Stimulated activated CD4-positive, alpha-beta T cell treated with anti-CD3 and anti-CD28 coated beads, Interleukin-12 subunit alpha, Interleukin-12 subunit beta, amount 100 ng/mL, for 24 hours (primary cell): ENCODE measurements around the gene FAM83C.

ENCODE experiments used
- DNase-seq, 2 experiments: peaks; one replicate each; pipeline ENCODE4 v3.0.0-alpha.2; 2020; ENCODE audit warnings: low read depth in 2 of 2

Gene FAM83C

DNA sequence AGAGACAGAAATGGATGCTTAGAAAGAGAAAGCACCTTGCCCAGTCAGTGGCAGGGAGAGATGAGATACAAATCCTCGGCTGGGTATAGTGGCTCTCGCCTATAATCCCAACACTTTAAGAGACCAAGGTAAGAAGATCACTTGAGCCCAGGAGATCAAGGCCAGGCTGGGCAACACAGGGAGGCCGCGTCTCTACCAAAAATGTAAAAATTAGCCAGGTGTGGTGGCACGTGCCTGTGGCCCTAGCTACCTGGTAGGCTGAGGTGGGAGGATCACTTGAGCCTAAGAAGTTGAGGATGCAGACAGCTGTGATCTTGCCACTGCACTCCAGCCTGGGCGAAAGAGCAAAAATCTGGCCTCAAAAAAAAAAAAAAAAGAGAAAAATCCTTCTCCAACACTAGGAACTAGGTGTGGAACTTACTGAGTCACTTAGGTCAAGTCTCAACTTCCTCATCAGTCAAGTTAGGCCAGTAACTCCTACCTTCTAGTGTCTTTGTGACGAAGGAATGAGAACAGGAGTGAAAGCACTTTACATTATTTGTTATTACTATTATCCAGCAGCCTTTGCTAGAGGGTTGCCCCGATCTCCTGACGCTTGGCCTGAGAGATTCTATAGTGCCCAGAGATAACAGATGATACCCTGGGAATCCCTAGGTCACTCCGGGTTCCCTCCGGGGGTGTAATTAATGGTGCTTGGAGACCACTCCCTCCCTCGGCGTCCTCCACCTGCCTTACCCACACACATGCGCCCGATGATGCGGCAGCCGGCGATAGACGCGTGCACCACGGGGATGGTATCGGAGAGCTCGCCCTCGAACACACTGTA, 8.6 kb downstream of the FAM83C start:
- no peak for DNase-seq

DNA sequence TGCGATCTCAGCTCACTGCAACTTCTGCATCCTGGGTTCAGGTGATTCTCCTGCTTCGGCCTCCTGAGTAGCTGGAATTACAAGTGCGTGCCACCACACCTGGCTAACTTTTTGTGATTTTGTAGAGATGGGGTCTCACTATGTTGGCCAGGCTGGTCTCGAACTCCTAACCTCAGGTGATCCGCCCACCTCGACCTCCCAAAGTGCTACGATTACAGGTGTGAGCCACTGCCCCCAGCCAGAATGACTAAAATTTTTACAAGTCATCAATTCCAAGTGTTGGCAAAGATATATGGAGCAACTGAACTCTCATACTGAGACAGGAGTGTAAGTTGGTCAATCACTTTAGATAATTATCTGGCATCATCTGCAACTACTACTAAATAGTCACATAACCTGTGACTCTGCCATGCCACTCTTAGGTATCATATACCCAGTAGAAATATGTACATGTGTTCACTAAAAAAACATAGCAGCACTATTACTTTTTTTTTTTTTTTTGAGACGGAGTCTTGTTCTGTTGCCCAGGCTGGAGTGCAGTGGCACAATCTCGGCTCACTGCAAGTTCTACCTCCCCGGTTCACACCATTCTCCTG, 10.6 kb downstream of the FAM83C start:
- no peak for DNase-seq

DNA sequence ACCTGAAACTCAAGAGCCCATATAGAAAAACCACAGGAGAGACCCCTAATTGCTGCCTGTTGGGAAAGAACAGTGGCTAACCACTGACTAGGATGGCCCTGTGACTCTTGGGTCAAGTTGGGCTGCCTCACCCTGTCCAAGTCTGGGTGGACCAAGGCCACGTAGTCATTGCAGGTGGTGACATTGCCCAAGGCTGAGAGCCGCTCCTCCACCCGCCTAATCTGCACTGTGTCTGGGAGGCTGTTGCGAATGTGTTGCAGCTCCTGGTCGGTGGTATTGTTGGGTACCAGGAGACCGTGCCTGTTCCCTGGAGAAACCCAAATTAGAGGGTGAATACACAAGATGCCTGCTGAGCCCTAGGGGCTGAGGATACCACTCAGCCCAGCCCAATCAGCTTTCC, 11.7 kb downstream of the FAM83C start:
- DNase-seq = no peak

DNA sequence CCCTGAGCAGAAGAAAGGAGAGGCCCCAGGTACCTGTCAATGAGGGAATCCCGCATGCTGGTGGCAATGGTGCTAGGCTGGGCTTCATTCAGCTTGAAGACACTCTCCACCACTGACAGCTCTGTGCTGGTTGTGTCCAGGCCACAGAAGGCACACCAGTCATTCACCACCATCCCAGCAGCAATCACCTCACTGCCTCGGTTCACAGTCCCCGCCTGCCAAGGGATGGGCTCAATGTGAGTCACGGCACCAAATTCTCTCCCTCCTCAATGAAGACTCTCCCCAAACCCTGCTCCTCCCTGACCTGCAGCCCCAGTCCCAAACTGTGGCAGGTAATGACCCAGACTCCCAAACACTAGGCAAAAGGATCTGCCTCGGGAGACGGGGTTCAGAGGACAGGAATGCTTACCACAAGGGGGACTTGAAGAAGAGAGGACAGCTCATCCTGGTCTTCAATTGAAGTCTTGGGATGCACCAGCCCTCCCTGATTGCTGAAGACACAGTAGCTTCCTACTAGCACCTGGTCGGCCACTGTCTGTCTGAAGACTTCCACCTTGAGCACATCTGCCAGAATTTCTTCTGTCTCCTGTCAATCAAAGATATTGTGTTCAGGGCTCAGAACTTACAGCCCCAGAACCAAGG, 12.6 kb downstream of the FAM83C start:
- no peak for DNase-seq

DNA sequence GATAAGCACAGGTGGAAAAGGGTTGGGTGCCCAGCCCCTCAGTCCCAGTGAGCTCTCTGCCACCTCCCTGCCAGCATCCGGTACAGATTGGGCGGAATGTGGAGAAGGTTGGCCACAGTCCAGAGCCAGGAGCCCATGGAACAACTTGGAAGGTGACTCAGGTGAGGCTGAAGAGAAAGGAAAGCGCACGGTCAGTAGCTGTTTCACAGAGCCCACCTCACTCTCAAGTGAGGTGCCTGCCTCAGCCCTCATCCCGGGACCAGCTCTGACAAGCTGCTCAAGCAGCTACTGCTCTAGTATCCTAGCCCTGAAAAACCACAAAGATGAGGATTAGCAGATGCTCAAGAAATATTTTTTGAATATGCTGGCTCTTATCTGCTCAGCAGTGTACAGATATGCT, 13.2 kb downstream of the FAM83C start:
- DNase-seq = no peak

DNA sequence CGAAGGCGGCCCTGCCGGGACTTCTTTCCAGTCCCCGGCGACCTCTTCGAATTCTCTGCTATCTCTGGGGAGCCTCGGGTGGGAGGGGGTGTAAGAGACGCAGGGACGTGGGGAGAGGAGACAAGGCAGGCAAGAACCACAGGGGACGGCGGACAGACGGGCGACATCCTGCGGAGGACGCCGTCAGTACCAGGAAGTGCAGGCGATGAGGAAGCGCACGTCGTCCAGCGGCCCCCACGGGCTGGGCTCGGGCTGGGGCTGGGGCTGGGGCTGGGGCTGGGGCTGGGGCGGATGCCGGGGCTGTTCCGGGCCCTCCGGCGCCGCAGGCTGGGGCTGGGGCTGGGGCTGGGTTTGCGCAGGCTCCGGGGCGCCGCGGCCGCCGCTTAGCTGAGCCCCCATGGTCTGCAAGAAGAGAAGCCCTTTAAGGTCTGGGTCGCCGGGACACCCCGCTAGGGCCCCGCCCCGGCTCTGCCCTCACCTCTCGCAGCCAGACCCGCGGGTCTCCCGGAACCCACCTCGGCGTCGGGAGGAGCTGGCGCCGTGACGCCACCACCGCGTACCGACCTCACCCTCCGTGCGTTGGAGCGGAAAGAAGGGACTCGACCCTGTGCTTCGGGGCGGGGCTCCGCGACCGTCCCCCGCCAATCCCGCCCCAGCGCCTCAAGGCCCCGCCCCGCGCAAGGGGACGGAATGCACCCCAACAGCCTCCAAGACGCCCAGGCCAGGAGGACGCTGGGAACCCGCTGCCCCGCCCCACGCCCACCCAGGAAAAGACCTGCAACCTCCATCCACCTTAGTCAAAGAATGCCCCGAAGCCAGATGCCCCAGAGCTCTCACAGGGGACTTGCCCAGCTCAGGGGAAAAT, 14.5 kb downstream of the FAM83C start, which contains the start of gene MMP24OS:
MMP24OS (minus strand) TSS at position 592 of the 865 bp plus-strand sequence; CDS start at position 399, 193 bp downstream.
- peak; percentile 80 to 84 for DNase-seq

DNA sequence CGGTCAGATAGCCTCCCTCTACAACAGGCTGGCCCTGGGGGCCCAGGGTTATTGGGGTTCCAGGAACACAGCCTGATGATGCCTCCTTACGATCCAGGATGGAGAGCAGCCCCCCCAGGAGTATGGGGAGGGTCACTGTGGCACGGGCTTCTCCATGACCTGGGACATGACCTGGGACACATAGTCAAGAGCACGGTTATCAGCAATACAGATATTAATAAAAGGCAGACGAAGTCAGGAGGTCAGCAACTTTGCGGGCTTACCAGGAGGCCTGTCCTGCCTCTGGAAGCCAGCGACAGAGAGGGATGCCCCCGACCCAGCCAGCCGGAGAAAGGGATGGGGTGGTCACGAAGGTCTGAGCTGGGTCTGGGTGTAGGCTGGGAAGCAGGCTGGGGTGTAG, 15.1 kb downstream of the FAM83C start:
- no peak for DNase-seq

DNA sequence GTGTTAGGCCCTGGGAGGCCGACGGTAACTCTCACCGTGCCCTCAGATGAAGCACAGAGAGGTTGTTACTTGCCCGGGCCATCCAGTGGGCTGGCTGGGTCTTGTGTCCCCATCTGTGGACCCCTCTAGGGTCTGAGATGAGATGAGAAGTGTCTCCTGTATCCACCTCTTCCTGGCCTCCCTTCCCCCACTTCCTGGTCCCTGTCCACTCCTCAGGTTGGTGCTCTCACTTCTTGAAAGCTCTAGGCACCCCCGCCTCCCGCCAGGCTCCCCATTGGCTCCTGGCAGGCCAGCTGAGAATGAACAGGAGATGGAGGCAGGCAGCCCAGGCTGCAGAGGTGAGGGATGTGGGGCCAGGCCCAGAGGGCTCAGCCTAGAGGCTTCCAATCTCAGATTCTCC, 15.8 kb downstream of the FAM83C start:
- no peak for DNase-seq

DNA sequence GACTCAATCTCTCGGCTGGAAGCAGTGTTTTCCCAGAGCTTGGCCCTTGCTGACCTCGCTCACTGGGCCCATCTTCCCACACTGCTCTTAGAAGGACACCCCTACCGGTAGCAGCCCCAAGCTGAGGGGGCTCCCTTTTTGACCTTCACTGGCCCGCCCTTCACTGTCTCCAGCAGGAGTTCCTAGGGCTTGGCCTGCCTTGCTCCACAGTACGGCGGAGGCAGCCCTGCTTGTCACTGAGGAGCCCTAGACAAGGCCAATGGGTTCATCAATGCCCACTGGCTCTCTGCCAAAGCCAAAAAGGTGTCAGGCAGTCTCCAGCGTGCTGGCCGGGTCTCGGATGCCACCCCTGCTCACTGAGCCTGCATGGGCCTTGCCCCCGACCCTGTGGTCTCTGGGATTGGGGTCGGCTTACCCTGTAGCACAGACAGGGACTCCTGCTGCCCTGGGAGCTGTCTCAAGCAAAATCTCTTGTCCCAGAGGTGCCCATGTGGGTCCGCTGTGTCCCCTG, 16.4 kb downstream of the FAM83C start:
- no peak for DNase-seq

DNA sequence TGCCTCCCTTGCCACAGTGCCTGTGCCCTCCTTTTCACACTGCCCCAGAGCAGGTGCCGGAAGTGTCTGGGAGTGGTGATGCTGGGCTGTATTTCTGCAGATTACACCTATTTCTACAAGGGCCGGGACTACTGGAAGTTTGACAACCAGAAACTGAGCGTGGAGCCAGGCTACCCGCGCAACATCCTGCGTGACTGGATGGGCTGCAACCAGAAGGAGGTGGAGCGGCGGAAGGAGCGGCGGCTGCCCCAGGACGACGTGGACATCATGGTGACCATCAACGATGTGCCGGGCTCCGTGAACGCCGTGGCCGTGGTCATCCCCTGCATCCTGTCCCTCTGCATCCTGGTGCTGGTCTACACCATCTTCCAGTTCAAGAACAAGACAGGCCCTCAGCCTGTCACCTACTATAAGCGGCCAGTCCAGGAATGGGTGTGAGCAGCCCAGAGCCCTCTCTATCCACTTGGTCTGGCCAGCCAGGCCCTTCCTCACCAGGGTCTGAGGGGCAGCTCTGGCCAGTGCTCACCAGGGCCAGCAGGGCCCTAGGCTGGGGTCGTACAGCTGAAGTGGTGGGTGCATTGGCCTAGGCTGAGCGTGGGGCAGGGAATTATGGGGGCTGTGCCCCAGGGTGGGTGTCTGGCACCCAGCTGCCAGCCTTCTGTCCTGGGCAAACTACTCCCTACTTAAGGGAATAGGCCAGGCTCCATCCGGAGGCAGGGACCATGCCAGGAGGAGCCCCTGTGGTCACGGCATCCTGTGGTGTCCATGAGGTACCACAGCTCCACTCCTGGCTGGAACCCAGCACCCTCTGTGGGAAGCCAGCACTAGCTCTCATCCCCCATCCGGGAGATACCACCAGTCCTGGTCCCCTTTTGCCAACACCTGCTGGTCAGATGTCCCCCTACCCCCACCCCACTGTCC, 17.8 kb downstream of the FAM83C start:
- DNase-seq = no peak

DNA sequence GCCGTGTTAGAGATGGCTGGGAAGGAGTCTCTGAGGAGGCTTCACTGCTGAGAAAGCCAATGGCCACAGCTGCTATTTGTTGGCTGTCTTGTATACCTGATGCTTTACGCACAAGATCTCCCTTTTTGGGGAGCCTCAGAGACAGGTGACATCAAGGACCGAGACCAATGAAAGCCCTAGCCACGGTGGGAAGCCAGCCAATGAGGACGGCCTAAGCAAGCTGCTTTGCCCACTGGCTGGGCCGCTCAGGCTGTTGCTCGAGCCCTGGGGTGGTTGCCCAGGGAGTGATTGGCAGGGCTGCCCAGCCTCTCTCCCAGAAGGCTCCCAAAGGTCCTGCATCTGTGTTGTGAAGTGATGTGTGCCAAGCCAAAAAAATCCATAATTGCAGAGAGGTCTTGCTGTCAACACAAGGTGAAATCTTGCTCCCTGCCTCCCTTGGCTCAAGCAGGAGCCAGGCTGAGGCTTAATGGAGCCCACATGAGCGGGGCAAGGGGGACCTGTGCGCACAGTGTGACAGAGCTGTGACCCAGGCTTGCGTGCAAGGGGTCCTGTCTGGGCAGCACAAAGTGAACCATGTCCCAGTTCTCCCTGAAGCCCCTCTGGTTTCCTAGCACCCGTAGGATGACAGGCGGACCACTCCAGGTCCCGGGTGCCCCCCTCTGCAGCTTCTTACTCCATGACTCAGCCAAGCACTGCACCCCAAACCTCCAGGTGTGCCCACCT, 18.6 kb downstream of the FAM83C start:
- no peak for DNase-seq

DNA sequence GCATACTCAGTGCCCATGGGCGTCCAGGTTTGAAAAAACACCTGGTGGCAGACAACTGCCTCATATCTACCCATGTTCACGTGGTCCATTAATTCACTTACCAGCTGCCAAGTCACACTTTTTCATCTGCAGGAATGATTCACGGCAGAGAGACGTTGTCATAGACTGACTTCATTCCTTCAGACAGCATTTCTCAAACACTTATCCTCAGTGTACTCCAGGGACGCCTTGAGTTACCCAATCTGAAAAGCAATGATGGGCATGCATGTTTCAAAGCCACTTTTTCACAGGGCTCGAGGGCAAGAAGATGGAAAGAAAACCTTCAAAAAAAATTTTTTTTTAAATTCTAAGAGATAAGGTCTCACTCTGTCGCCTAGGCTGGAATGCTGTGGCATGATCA, 20.3 kb downstream of the FAM83C start:
- no peak for DNase-seq

DNA sequence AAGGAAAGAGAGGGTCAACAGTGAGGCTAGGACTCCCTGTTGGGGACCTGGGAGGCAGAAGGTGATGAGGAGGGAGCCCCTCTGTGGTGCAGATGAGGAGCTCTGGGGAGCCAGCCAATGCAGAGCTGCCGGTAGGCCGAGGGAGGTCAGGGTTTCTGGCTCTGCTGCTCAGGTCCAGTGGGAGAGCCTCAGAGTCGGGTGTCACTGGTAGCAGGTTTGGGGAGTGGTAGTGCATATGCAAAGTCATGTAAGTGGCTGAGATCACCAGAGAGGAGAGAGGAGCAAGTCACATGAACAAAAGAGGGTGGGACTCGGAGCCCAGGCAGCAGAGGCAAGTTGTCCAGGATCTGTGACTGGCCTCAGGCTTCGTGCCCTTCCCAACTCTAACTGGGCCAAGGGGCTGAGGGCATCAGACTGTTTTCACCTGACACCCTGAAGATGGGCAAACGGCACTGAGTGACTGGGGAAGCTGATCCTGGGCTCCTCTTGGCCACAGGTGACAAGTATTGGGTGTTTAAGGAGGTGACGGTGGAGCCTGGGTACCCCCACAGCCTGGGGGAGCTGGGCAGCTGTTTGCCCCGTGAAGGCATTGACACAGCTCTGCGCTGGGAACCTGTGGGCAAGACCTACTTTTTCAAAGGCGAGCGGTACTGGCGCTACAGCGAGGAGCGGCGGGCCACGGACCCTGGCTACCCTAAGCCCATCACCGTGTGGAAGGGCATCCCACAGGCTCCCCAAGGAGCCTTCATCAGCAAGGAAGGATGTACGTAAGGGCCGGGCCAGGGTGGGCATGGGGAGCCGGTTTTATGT, 20.9 kb downstream of the FAM83C start:
- DNase-seq = no peak

DNA sequence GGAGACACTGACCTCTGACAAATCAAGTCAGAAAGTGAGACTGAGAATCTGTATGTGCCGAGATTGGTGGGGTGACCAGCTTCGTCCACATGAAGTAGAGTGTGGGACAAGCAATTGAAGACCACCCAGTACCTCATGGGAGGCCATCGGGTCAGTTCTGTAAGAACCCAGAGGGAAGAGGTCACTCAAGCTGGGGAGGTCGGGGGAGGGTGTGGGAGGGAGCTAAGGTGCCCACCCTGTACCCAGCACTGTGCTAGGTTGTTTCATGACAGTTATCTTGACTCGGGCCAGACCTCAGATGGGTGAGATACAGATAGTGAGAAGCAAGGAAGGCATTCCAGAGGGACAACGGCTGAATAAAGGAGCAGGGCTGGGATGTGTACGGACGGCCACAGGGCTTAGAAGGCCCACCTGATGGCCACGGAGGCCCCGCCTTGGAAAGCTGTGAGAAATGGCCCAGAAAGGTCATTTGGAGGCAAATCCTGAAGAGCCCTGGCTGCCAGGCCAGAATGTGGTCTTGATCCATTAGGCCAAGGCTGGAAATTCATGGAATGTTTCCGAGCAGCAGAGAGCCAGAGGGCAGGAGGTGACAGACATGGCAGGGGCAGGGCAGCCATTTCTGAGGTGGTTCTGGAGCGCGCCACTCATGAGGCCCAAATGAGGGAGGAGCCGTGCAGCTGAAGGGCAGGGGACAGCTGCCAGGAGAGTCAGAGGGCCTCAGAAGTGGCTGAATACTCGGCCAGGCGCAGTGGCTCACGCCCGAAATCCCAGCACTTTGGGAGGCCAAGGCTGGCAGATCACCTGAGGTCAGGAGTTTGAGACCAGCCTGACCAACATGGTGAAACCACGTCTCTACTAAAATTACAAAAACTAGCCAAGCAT, 22.0 kb downstream of the FAM83C start:
- no peak for DNase-seq

DNA sequence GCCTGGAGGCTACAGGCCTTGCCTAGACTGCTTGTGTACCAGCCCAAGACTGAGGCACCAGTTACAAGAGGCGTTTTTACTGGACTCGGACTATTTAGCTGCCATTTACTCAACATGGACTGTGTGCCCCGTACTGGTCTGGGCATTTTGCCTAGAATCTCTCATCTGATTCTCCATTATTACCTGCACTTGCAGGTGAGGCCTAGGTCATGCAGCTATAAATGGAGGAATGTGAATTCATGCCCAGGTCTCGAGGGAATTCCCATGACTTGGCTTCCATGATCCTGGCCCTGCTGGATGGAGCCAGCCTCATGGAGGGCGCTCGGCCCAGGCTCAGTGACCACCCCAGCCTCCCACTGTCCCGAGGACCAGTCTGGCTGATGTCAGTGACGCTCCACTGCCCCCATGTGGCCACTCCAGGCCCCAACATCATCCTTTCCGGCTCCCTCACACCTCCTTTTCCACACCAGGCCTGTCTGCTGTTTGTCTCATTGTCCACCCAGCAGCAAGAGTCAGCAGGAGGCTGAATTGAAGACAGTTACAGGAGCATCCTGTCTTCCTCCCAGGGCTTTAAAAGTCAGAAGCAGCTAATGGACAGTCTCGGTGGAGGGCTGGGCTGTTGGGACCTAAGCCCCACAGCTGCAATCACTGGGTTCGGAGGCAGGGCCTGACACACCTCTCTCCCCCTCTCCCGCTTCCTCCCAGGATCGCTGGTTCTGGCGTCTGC, 23.0 kb downstream of the FAM83C start:
- DNase-seq = peak in 1 of 2 experiments; percentile 43

DNA sequence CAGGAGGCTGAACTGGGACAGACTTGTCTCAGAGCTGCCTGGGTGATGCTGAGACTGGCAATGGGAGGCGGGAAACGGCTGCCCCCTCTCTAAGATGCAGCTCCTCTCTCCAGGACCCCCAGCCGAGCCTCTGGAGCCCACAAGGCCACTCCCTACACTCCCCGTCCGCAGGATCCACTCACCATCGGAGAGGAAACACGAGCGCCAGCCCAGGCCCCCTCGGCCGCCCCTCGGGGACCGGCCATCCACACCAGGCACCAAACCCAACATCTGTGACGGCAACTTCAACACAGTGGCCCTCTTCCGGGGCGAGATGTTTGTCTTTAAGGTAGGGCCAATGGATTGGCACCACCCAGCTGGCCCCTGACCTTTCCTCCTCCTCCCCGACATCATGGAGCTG, 25.1 kb downstream of the FAM83C start:
- no peak for DNase-seq

DNA sequence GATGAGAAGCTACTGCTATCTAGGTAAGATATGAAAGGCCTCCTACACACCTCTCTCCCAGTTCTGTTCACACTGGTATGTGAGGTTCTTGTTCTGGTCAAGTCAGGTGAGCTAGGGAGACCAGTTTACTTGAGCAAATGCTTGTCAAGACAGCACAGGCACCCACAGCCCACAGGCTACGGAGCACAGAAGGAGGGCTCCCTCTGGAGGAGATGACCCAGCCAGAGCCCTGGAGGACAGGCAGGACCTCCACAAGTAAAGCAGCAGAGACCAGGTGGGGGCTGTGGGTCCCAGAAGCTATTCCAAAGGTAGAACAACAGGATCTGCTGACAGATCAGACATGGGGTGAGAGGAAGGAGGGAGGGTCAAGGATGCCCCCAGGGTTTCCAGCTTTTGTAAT, 27.5 kb downstream of the FAM83C start:
- DNase-seq = no peak
